Small intestine (tissue), 7 donors: ENCODE results near the gene HECTD1. TPM values are rescaled to one million over a fixed set of nuclear protein-coding genes. Genes with fewer than 3 reads are reported as not detected.
"Not testable (repeated sequence)": the region's sequence is repeated elsewhere in the genome, so short reads cannot be mapped to it uniquely, and the experiment has no call there.

ENCODE experiments used
- DNase-seq, 2 donors: peaks; one replicate each; pipeline versions ENCODE4 v3.0.0 to v3.0.0-alpha.2; 2013
- FAIRE-seq: peaks from 2 replicates; lab custom pipeline; 2012; peaks lifted over from hg19 to GRCh38; lab: Jason Lieb, UNC
- H3K27ac ChIP-seq, 3 donors: one replicate each; pipeline ENCODE4 v1.5.1; 2013; ENCODE audit warnings: low read length in 2 of 3, mild to moderate bottlenecking in 2 of 3, control low read depth in 1 of 3, inconsistent platforms in 1 of 3, low read depth in 1 of 3, moderate library complexity in 1 of 3
- H3K27me3 ChIP-seq, 3 donors: one replicate each; pipeline ENCODE4 v1.6.1; 2013; ENCODE audit warnings: low read length in 3 of 3, inconsistent platforms in 1 of 3; ENCODE audit not compliant: control insufficient read depth in 3 of 3, insufficient read depth in 3 of 3
- H3K36me3 ChIP-seq, 3 donors: one replicate each; pipeline ENCODE4 v1.6.1; 2013; ENCODE audit warnings: low read length in 3 of 3, inconsistent platforms in 1 of 3, low read depth in 1 of 3, mild to moderate bottlenecking in 1 of 3, moderate library complexity in 1 of 3; ENCODE audit not compliant: control insufficient read depth in 3 of 3, insufficient read depth in 2 of 3
- H3K4me1 ChIP-seq, 3 donors: one replicate each; pipeline ENCODE4 v1.6.1; 2013; ENCODE audit warnings: low read length in 2 of 3, inconsistent platforms in 1 of 3, low read depth in 1 of 3, mild to moderate bottlenecking in 1 of 3, moderate library complexity in 1 of 3; ENCODE audit not compliant: control insufficient read depth in 3 of 3, insufficient read depth in 2 of 3
- H3K4me3 ChIP-seq, 3 donors: one replicate each; pipeline ENCODE4 v1.5.1; 2013; ENCODE audit warnings: low read length in 3 of 3, control low read depth in 1 of 3, inconsistent platforms in 1 of 3, low read depth in 1 of 3, mild to moderate bottlenecking in 1 of 3, moderate library complexity in 1 of 3
- H3K9me3 ChIP-seq, 2 donors: one replicate each; pipeline ENCODE4 v1.6.1; 2013; ENCODE audit warnings: low read depth in 1 of 2, low read length in 1 of 2; ENCODE audit not compliant: control insufficient read depth in 2 of 2, insufficient read depth in 1 of 2
- WGBS, 3 donors: extraction: QIAGEN DNeasy Blood & Tissue Kit; methylation state at CpG; one replicate each; pipeline ENCODE4 v1.1.7; 2013; 5-methylcytosine and 5-hydroxymethylcytosine counted together
- polyA plus RNA-seq, 4 donors: library from polyadenylated mRNA; stranded (reverse) in 3 of 4; unstranded in 1 of 4; fragments of 200-250 nt in 3 of 4; fragments of 120-200 nt in 1 of 4; gene quantifications; one replicate each; pipeline versions ENCODE4 v1.2.1 to v1.2.3, GENCODE V29; 2013
- donor health status: healthy with polysubstance abuse.
- donor health status: control.
- donor health status: control.
- donor health status: Bipolar disorder and iron deficiency.
- donor health status: healthy.

HECTD1 gene
- polyA plus RNA-seq, 4 donors: 40.9 to 84.4 (median 55.0) TPM

DNA sequence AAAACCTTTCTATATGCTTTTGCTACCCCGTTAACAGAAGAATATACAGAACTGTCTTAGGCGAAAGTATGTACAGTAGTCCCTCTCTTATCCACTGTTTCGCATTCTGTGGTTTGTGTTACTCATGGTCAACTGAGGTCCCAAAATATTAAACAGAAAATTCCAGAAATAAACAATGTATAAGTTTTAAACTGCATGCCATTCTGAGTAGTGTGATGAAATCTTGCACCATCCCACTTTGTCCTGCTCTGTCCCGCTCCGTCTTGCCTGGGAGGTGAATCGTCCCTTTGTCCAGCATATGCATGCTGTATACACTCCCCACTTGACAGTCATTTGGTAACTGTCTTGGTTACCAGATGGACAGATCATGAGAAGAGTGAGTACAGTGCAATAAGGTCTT is 111.3 kb downstream of the HECTD1 start:
- Histone ChIP-seq H3K27ac (no peak overlapping the region), H3K36me3 (peaks cover 12 to 28% (median 15%) of the 10 kb centered on the region in 3 donors), H3K4me3 (no peak overlapping the region), H3K27me3 (no peaks in the 10 kb centered on the region), H3K9me3 (no peaks in the 10 kb centered on the region), H3K4me1 (peaks cover 0 to 7% (median 3%) of the 10 kb centered on the region in 3 donors)
- 91 to 95% (median 94%) methylated on average over 6 of the region's 6 CpGs for WGBS, 3 donors
- DNase-seq (no peak), FAIRE-seq (no peak)

DNA sequence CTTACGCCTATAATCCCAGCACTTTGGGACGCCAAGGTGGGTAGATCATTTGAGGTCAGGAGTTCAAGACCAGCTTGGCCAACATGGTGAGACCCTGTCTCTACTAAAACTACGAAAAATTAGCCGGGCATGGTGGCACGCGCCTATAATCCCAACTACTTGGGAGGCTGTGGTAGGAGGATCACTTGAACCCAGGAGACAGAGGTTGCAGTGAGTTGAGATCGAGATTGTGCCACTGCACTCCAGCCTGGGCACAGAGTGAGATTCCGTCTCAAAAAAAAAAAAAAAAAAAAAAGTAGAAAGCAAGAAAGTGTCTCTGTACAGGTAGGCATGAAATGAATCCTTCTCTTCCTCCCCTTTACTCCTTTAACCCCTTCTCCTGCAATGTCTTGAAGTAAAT is 111.8 kb downstream of the HECTD1 start:
- Histone ChIP-seq H3K36me3 (peaks cover 8 to 25% (median 13%) of the 10 kb centered on the region in 3 donors), H3K4me1 (peaks cover 0 to 11% (median 5%) of the 10 kb centered on the region in 3 donors)
- H3K9me3 ChIP-seq, DNase-seq, FAIRE-seq, H3K4me3 ChIP-seq, H3K27me3 ChIP-seq, H3K27ac ChIP-seq: not testable (repeated sequence)
- WGBS, 3 donors: 97 to 98% (median 98%) methylated on average over 7 to 8 of the region's 8 CpGs

DNA sequence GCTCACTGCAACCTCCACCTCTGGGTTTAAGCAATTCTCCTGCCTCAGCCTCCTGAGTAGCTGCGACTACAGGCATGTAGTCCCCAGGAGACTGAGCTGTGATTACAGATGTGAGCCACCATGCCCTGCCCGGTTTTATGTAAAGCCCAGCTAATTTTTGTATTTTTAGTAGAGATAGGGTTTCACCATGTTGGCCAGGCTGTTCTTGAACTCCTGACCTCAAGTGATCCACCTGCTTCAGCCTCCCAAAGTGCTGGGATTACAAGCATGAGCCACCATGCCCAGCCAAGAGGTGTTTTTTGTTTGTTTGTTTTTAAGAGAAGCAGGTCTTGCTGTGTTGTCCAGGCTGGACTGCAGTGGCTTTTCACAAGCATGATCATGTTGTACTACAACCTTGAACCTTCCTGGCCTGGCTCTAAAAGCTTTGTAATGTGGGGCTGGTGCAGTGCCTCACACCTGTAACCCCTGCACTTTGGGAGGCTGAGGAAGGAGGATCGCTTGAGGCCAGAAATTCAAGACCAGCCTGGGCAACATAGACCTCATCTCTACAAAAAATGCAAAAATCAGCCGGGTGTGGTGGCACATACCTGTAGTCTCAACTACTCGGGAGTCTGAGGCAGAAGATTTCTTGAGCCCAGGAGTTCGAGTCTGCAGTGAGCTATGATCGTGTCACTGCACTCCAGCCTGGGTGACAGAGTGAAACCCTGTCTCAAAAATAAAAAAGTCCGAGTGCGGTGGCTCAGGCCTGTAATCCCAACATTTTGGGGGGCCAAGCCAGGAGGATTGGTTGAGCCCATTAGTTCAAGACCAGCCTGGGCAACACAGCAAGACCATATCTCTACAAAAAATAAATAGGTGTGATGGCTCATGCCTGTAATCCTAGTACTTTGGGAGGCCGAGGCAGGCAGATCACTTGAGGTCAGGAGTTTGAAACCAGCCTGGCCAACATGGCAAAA is 113.4 kb downstream of the HECTD1 start:
- WGBS, 3 donors: 89 to 96% (median 95%) methylated on average over 10 of the region's 10 CpGs
- H3K27me3 ChIP-seq, H3K27ac ChIP-seq, FAIRE-seq, H3K4me3 ChIP-seq, DNase-seq, H3K9me3 ChIP-seq: not testable (repeated sequence)
- H3K36me3 ChIP-seq: peaks cover 4 to 21% (median 5%) of the 10 kb centered on the region in 3 donors
- peaks cover 0 to 17% (median 5%) of the 10 kb centered on the region in 3 donors for H3K4me1 ChIP-seq

DNA sequence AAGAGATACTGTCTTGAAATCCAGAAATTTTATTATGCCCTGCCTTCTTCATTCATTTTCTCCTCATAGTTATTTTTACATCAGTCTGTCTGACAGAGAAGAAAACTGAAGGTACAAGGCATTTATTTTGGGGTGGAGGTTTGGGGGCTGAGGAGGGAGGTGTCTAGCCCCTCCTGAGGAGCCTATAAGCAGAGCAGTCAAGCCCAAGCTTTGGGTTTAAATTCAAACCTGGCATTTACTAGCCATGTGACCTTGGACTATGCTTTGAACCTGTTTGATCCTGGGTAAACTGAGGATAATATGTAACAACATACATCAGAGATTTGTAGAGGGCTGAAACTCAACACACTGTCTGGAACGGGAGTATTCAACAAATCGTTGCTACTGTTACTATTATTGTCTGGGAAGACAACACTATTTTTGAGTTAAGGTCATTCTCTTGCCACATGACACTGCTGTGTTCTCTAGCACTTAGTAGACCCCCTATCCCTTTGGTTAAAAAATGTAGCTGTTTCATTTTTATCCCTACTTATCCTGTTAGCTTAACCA is 115.4 kb downstream of the HECTD1 start:
- WGBS, 3 donors: 85 to 89% (median 86%) methylated on average over 2 of the region's 2 CpGs
- DNase-seq (no peak), FAIRE-seq (no peak)
- Histone ChIP-seq H3K27me3 (no peaks in the 10 kb centered on the region), H3K4me1 (peaks cover 0 to 17% (median 5%) of the 10 kb centered on the region in 3 donors), H3K27ac (no peak overlapping the region), H3K9me3 (no peaks in the 10 kb centered on the region), H3K4me3 (no peak overlapping the region), H3K36me3 (peaks cover 0 to 8% (median 2%) of the 10 kb centered on the region in 3 donors)

DNA sequence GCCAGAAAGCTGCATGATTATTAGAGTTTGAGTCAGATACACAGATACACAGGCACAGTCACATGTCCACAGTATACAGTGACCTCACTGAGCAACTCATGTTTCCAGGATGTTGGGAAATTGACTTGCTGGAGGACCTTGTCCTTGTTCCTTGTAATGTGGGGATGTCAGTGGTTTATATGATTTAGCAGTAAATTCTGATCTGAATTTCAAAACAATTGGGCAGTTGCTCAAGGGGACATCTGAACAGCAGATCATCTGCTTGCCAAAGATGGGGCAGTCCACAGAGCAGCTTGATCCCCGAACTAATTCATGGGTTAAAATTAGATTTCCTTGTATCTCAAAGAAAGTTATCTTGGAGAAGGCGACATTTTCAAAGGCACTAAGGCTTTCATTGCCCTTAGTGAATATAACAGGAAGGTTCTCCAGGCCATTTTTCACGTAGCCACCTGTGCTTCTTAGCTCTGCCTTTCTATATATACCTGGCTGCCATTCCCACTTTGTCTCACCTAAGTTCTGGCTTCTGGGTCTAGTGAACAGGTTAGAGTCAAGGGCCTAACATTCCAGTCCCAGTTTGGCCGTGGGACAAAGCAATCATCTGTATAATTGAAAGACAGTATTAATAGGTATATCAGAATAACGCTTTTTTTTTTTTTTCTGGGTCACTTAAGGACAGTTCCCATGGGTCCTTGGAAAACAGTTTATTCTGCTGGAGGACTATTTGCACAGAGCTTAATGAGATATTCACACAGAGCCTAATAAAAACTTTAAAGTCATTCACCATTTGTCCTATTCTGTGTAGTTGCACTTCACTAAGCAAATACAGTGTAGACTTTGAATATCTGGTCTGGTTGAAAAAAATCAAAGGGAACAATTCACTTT is 116.5 kb downstream of the HECTD1 start:
- Histone ChIP-seq H3K4me1 (peaks cover 0 to 17% (median 5%) of the 10 kb centered on the region in 3 donors), H3K27me3 (no peaks in the 10 kb centered on the region), H3K36me3 (peaks cover 0 to 3% (median 0%) of the 10 kb centered on the region in 3 donors), H3K27ac (peak overlapping the region in 2 of 3 donors; percentile 92 to 93), H3K4me3 (no peak overlapping the region), H3K9me3 (no peaks in the 10 kb centered on the region)
- 32 to 60% (median 46%) methylated on average over 5 of the region's 5 CpGs for WGBS, 3 donors
- no peak for FAIRE-seq
- peak; percentile 69 to 89 for DNase-seq

DNA sequence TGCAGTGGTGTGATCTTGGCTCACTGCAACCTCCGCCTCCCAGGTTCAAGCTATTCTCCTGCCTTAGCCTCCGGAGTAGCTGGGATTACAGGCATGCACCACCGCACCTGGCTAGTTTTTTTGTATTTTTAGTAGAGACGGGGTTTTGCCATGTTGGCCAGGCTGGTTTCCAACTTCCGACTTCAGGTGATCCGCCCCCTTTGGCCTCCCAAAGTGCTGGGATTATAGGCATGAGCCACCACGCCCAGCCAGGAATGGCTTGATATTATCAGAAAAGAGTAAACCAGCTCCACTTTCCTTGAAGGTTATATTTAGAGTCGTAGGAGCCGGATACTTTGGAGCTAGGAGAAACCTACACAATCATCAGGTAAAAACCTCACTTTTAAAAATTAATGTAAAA is 121.1 kb downstream of the HECTD1 start:
- DNase-seq, H3K4me3 ChIP-seq, H3K9me3 ChIP-seq, H3K36me3 ChIP-seq, H3K27me3 ChIP-seq, H3K27ac ChIP-seq, FAIRE-seq: not testable (repeated sequence)
- WGBS, 3 donors: 76 to 90% (median 85%) methylated on average over 9 of the region's 9 CpGs
- peaks cover 0 to 13% (median 4%) of the 10 kb centered on the region in 3 donors for H3K4me1 ChIP-seq

DNA sequence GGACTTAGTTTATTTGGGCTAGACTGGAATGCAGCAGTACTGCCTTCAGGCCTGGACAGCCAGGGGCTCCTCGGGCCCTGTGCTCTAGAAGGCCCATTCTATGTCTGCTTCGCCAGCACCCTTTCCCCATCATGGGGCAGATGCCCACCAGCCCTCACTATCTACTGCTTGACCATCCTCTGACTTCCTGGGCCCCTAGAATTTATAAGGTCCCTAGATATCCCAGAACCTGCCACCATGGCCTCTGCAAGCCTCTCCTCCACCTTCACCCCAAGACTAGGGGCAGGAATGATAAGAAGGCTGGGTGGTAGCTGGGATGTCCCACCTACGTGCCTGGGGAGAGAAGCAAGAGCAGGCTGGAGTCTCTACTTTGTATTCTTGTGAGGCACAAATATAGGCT is 122.6 kb downstream of the HECTD1 start:
- H3K36me3 ChIP-seq: peaks cover 0 to 13% (median 4%) of the 10 kb centered on the region in 3 donors
- no peaks in the 10 kb centered on the region for H3K4me1 ChIP-seq
- no peak overlapping the region for H3K27ac ChIP-seq
- H3K4me3 ChIP-seq: no peak overlapping the region
- H3K9me3 ChIP-seq: no peaks in the 10 kb centered on the region
- FAIRE-seq (no peak), DNase-seq (no peak)
- H3K27me3 ChIP-seq: no peaks in the 10 kb centered on the region
- 96 to 98% (median 98%) methylated on average over 3 of the region's 3 CpGs for WGBS, 3 donors

DNA sequence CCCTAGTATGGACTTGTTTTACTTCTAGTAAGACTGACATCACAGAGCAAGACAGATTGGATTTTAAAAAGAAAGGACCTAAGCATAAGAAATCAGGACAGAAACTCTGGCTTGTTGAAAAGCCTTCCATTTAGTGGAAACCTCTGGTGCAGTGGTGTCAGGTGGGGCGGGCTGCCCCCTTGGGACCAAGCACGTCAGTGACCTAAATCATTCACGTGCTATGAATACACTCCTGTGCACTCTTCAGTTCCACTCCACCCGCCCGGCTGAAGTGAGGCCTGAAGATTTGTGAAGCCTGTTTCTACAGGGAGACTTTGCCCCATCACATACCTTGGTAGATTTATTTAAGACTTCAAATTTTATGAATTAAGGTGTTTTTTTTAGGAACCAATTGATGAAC is 123.2 kb downstream of the HECTD1 start:
- DNase-seq (no peak), FAIRE-seq (no peak)
- 83 to 90% (median 87%) methylated on average over 5 of the region's 5 CpGs for WGBS, 3 donors
- Histone ChIP-seq H3K4me1 (no peaks in the 10 kb centered on the region), H3K9me3 (no peaks in the 10 kb centered on the region), H3K4me3 (no peak overlapping the region), H3K27ac (no peak overlapping the region), H3K27me3 (no peaks in the 10 kb centered on the region), H3K36me3 (peaks cover 0 to 13% (median 4%) of the 10 kb centered on the region in 3 donors)
